OCI-LY3 (cell line): ENCODE data around the gene RHOH.

Experiments used
- H2AFZ ChIP-seq: fragments of 200-600, 300-600 bp; shearing (Covaris generic); 2 replicates; pipeline ENCODE4 v1.6.0; 2014; ENCODE audit warnings: antibody characterized with exemption, low read depth, low read length
- H3K27ac ChIP-seq: fragments of 200-600, 300-600 bp; sonication (generic); 2 replicates; pipeline ENCODE4 v1.5.1; 2014; ENCODE audit warnings: mild to moderate bottlenecking, low read length, moderate library complexity, mixed read lengths
- H3K27me3 ChIP-seq: fragments of 200-600, 300-600 bp; sonication (generic); 2 replicates; pipeline ENCODE4 v1.6.1; 2014; ENCODE audit warnings: low read depth, low read length, mixed read lengths
- H3K36me3 ChIP-seq: fragments of 200-600, 300-600 bp; sonication (generic); replicated peaks from 2 replicates; pipeline ENCODE3; 2014; ENCODE audit warnings: low read depth, low read length, mixed read lengths
- H3K4me1 ChIP-seq: fragments of 300-600, 200-600 bp; sonication (generic); 2 replicates; pipeline ENCODE4 v1.6.1; 2014; ENCODE audit warnings: low read length, mixed read lengths
- H3K4me2 ChIP-seq: fragments of 200-600, 300-600 bp; sonication (generic); 2 replicates; pipeline ENCODE4 v1.6.1; 2014; ENCODE audit warnings: low read length, mixed read lengths
- H3K4me3 ChIP-seq: fragments of 300-600, 200-600 bp; sonication (generic); 2 replicates; pipeline ENCODE4 v1.5.1; 2014; ENCODE audit warnings: antibody characterized with exemption, mild to moderate bottlenecking, low read length, moderate library complexity
- H3K79me2 ChIP-seq: fragments of 300-600, 200-600 bp; shearing (Covaris generic); 2 replicates; pipeline ENCODE4 v1.6.1; 2014; ENCODE audit warnings: mild to moderate bottlenecking, low read length, mixed read lengths
- H3K9ac ChIP-seq: fragments of 300-600, 200-600 bp; shearing (Covaris generic); 2 replicates; pipeline ENCODE4 v1.6.0; 2014; ENCODE audit warnings: mild to moderate bottlenecking, low read length, moderate library complexity
- H3K9me3 ChIP-seq: fragments of 200-600, 300-600 bp; shearing (Covaris generic); 2 replicates; pipeline ENCODE4 v1.6.1; 2014; ENCODE audit warnings: low read length, mixed read lengths; ENCODE audit not compliant: insufficient read depth
- H4K20me1 ChIP-seq: fragments of 200-600, 300-600 bp; sonication (generic); 2 replicates; pipeline ENCODE4 v1.6.1; 2016; ENCODE audit warnings: low read length, mixed read lengths; ENCODE audit not compliant: insufficient read depth
- EZH2phosphoT487 ChIP-seq: fragments of 200-600 bp; shearing (Covaris generic); IDR thresholded peaks from 2 replicates; pipeline ENCODE4 v1.6.1; 2018; ENCODE audit warnings: antibody characterized with exemption, mixed run types, low read depth
- TF ChIP-seq, protein P1 (sequence below): fragments of 200-600, 300-600 bp; sonication (generic); IDR thresholded peaks from 2 replicates; pipeline ENCODE4 v1.5.1; 2014; ENCODE audit warnings: antibody characterized with exemption, low read length, low read depth

Gene RHOH

DNA sequence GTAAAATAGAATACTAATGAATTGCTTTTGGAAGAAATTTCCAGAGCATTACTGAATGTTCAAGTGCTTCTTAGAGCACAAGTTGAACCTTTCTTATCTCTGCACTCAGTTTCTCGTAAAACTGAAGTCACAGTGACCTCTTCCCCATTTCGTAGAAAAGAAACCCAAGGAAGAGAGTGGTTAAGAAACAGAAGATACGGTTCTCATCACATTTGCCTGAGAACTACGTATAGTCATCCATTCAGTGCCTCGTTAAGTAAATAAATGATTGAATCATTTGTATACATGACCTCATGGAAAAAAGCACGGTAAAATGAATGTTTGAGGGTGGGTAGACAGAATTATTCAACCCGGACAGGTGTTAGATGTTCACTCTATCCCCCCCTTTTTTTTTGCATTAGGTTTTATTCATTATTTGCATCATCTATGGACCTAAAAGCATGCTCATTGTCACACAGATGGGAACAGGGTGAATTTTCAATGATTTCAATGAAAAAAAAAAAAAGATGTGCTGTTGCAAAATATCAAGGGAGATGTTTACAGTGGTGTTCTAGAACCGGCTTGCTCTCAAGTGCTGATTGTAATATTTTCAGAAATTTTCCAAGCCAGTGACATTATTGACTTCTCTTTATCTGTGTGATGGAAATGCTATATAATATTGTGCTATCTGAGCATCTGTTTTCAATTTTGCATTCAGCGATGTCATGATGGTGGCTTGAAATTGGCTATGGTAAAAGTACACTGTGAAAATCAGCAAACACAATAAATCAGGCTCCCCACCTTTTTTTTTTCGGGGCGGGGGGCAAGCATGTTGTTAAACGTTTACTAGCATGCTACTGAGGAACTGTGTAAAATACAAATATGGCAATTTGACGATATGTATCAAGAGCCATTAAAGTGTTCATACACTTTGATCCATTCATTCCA, 4.3 kb downstream of the RHOH start:
- H3K36me3 ChIP-seq, result peaks cover 57% of the 10 kb centered on the region
- TF ChIP-seq EZH2phosphoT487, result no peak
- TF ChIP-seq, protein P1, sequence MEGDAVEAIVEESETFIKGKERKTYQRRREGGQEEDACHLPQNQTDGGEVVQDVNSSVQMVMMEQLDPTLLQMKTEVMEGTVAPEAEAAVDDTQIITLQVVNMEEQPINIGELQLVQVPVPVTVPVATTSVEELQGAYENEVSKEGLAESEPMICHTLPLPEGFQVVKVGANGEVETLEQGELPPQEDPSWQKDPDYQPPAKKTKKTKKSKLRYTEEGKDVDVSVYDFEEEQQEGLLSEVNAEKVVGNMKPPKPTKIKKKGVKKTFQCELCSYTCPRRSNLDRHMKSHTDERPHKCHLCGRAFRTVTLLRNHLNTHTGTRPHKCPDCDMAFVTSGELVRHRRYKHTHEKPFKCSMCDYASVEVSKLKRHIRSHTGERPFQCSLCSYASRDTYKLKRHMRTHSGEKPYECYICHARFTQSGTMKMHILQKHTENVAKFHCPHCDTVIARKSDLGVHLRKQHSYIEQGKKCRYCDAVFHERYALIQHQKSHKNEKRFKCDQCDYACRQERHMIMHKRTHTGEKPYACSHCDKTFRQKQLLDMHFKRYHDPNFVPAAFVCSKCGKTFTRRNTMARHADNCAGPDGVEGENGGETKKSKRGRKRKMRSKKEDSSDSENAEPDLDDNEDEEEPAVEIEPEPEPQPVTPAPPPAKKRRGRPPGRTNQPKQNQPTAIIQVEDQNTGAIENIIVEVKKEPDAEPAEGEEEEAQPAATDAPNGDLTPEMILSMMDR, result no peak
- peaks cover 53% of the 10 kb centered on the region for H3K4me1 ChIP-seq
- peak overlapping the region; percentile 94 for H3K9ac ChIP-seq
- H3K27ac ChIP-seq, result peak overlapping the region; percentile 96
- no peak overlapping the region for H2AFZ ChIP-seq
- peak overlapping the region; percentile 97 for H3K4me3 ChIP-seq
- H3K4me2 ChIP-seq, result peak overlapping the region; percentile 95
- H3K79me2 ChIP-seq, result peaks cover 100% of the 10 kb centered on the region
- peaks cover 66% of the 10 kb centered on the region for H4K20me1 ChIP-seq
- no peaks in the 10 kb centered on the region for H3K27me3 ChIP-seq
- no peaks in the 10 kb centered on the region for H3K9me3 ChIP-seq

DNA sequence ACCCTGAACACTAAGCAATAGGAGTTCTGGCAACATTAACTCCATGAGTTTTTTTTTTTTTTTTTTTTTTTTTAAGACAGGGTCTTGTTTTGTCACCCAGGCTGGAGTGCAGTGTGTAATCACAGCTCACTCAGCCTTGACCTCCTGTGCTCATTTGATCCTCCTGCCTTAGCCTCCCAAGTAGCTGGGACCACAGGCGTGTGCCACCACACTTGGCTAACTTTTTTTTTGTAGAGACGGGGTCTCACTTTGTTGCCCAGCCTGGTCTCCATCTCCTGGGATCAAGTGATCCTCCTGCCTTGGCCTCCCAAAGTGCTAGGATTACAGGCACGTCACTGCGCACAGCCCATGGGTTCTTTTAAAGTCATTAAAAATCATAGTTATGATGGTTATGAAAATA, 5.1 kb downstream of the RHOH start:
- H3K79me2 ChIP-seq, result peaks cover 100% of the 10 kb centered on the region
- no peak for TF ChIP-seq EZH2phosphoT487
- TF ChIP-seq, protein P1, result no peak
- no peaks in the 10 kb centered on the region for H3K27me3 ChIP-seq
- H3K9me3 ChIP-seq, result no peaks in the 10 kb centered on the region
- H3K36me3 ChIP-seq, result peaks cover 57% of the 10 kb centered on the region
- H4K20me1 ChIP-seq, result peaks cover 73% of the 10 kb centered on the region
- H3K4me3 ChIP-seq, result peak overlapping the region; percentile 97
- peak overlapping the region; percentile 95 for H3K4me2 ChIP-seq
- H3K27ac ChIP-seq, result peak overlapping the region; percentile 96
- peaks cover 55% of the 10 kb centered on the region for H3K4me1 ChIP-seq
- H3K9ac ChIP-seq, result peak overlapping the region; percentile 94
- no peak overlapping the region for H2AFZ ChIP-seq

DNA sequence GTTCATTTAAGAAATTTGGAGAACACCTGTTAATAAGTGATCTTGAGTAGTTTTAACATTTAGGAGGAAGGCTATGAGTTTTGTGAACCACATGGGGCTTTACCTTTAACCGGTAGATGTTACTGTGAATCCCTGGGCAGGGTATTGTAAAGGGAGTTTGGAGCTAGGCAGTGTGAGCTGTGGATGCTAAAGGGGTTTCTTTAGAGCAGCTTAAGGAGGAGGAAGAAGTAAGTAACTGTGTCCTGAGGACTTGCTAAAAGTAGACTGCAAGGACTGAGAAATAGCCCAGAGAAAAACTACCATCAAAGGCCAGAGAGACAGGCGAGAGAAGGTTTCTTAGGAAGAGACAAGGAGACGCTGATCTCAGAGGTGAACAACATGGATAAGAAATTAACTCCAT, 5.6 kb downstream of the RHOH start:
- Histone ChIP-seq H3K79me2 (peaks cover 100% of the 10 kb centered on the region), H2AFZ (no peak overlapping the region), H3K4me2 (peak overlapping the region; percentile 95), H4K20me1 (peaks cover 79% of the 10 kb centered on the region), H3K27me3 (no peaks in the 10 kb centered on the region), H3K9ac (peak overlapping the region; percentile 51), H3K27ac (peak overlapping the region; percentile 96), H3K9me3 (no peaks in the 10 kb centered on the region), H3K4me1 (peaks cover 61% of the 10 kb centered on the region), H3K4me3 (peak overlapping the region; percentile 97), H3K36me3 (peaks cover 54% of the 10 kb centered on the region)
- TF ChIP-seq EZH2phosphoT487, result no peak
- TF ChIP-seq, protein P1, result no peak

DNA sequence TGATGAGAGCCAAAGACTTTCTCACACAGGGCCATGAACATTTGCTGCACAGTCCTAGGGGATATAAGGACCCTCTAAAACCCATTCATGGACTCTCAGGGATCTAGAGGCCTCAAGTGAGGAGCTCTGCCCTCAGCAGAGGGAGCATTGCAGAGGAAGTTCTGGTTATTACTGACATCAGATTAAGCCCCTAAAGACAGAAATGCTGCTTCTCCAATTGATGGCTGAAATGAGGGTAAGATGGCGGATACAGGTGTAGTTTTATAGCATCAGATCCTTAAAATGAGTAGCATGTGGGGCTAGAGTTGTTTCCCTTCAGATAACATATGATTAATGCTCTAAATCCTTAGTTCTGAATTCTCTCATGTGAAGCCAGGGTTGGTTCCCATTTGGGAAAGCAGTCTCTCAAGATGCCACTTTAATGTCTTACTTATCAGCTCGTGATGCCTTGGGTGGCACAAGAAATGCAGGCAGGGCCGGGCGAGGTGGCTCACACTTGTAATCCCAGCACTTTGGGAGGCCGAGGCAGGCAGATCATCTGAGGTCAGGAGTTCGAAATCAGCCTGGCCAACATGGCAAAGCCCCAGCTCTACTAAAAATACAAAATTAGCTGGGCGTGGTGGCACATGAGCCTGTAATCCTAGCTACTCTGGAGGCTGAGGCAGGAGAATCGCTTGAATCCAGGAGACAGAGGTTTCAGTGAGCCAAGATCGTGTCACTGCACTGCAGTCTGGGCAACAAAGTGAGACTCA, 7.9 kb downstream of the RHOH start:
- TF ChIP-seq, protein P1, result no peak
- TF ChIP-seq EZH2phosphoT487, result no peak
- H3K27me3 ChIP-seq, result no peaks in the 10 kb centered on the region
- H3K27ac ChIP-seq, result peak overlapping the region; percentile 79
- no peaks in the 10 kb centered on the region for H3K9me3 ChIP-seq
- no peak overlapping the region for H2AFZ ChIP-seq
- H4K20me1 ChIP-seq, result peaks cover 93% of the 10 kb centered on the region
- H3K4me3 ChIP-seq, result peak overlapping the region; percentile 71
- H3K4me1 ChIP-seq, result peaks cover 79% of the 10 kb centered on the region
- H3K79me2 ChIP-seq, result peaks cover 100% of the 10 kb centered on the region
- peak overlapping the region; percentile 83 for H3K4me2 ChIP-seq
- peak overlapping the region; percentile 61 for H3K9ac ChIP-seq
- peaks cover 42% of the 10 kb centered on the region for H3K36me3 ChIP-seq
